Right kidney (tissue), 9 donors: Measurements from ENCODE around the gene ZNF248.
"Not testable (repeated sequence)": the region's sequence is repeated elsewhere in the genome, so short reads cannot be mapped to it uniquely, and the experiment has no call there.

Experiments used
- DNase-seq: peaks from one replicate; pipeline ENCODE4 v3.0.0-alpha.2; 2016
- long read RNA-seq, 8 donors: transcript quantifications; one replicate each; lab custom pipeline, GENCODE V29; 2026

Gene ZNF248
- long read RNA-seq, donor 1, full-length matches to known transcripts = 5 of 5 reads
- long read RNA-seq, donor 1, partial matches to known transcripts = 0 of 5 reads
- long read RNA-seq, donor 1, other reads (novel, unspliced or antisense) = 0 of 5 reads
- long read RNA-seq, donor 2 = 0 reads
- long read RNA-seq, donor 3, full-length matches to known transcripts = 4 of 4 reads
- long read RNA-seq, donor 3, partial matches to known transcripts = 0 of 4 reads
- long read RNA-seq, donor 3, other reads (novel, unspliced or antisense) = 0 of 4 reads
- long read RNA-seq, donor 4, full-length matches to known transcripts = 5 of 5 reads
- long read RNA-seq, donor 4, partial matches to known transcripts = 0 of 5 reads
- long read RNA-seq, donor 4, other reads (novel, unspliced or antisense) = 0 of 5 reads
- long read RNA-seq, donor 5, full-length matches to known transcripts = 6 of 6 reads
- long read RNA-seq, donor 5, partial matches to known transcripts = 0 of 6 reads
- long read RNA-seq, donor 5, other reads (novel, unspliced or antisense) = 0 of 6 reads
- long read RNA-seq, donor 6, full-length matches to known transcripts = 2 of 2 reads
- long read RNA-seq, donor 6, partial matches to known transcripts = 0 of 2 reads
- long read RNA-seq, donor 6, other reads (novel, unspliced or antisense) = 0 of 2 reads
- long read RNA-seq, donor 7, full-length matches to known transcripts = 6 of 6 reads
- long read RNA-seq, donor 7, partial matches to known transcripts = 0 of 6 reads
- long read RNA-seq, donor 7, other reads (novel, unspliced or antisense) = 0 of 6 reads
- long read RNA-seq, donor 8, full-length matches to known transcripts = 3 of 3 reads
- long read RNA-seq, donor 8, partial matches to known transcripts = 0 of 3 reads
- long read RNA-seq, donor 8, other reads (novel, unspliced or antisense) = 0 of 3 reads

- DNase-seq = peak; percentile 97
Observed at GRCh38 chr10:37857287-37858211, at the start of gene ZNF248. TSS of gene ZNF248 (minus strand) at chr10:37857610. CDS start at chr10:37856310, 1,300 bp downstream.

GRCh38 chr10:37906382-37906781 lies 49.0 kb upstream of the ZNF248 start:
- no peak for DNase-seq

GRCh38 chr10:37896436-37896835 lies 39.0 kb upstream of the ZNF248 start:
- DNase-seq = no peak

- DNase-seq = no peak
Observed at GRCh38 chr10:37895674-37896073, 38.3 kb upstream of the ZNF248 start.

- DNase-seq = no peak
Observed at GRCh38 chr10:37885850-37886249, 28.4 kb upstream of the ZNF248 start.

GRCh38 chr10:37872955-37873354 lies 15.5 kb upstream of the ZNF248 start:
- no peak for DNase-seq

- no peak for DNase-seq
Observed at GRCh38 chr10:37872283-37872682, 14.9 kb upstream of the ZNF248 start.

- DNase-seq = no peak
Observed at GRCh38 chr10:37871568-37872251, 14.3 kb upstream of the ZNF248 start.

GRCh38 chr10:37871143-37871542 lies 13.7 kb upstream of the ZNF248 start:
- no peak for DNase-seq

GRCh38 chr10:37868796-37869195 lies 11.4 kb upstream of the ZNF248 start:
- DNase-seq = no peak

GRCh38 chr10:37865957-37866803 lies 8.8 kb upstream of the ZNF248 start:
- no peak for DNase-seq

- DNase-seq = no peak
Observed at GRCh38 chr10:37865264-37865663, 7.9 kb upstream of the ZNF248 start.

- no peak for DNase-seq
Observed at GRCh38 chr10:37860494-37861190, 3.2 kb upstream of the ZNF248 start.

GRCh38 chr10:37859270-37859669 lies 1.9 kb upstream of the ZNF248 start:
- DNase-seq = not testable (repeated sequence)

GRCh38 chr10:37856881-37857286 lies 526 bp downstream of the ZNF248 start:
- no peak for DNase-seq

- no peak for DNase-seq
Observed at GRCh38 chr10:37855636-37856035, 1.8 kb downstream of the ZNF248 start.

GRCh38 chr10:37854626-37855025 lies 2.8 kb downstream of the ZNF248 start:
- no peak for DNase-seq

GRCh38 chr10:37844644-37845043 lies 12.8 kb downstream of the ZNF248 start:
- no peak for DNase-seq

- DNase-seq = no peak
Observed at GRCh38 chr10:37839243-37839642, 18.2 kb downstream of the ZNF248 start.
